Nephron progenitor cell (in vitro differentiated cells): ENCODE results near the gene CDC73.
"Not testable (repeated sequence)": the region's sequence is repeated elsewhere in the genome, so short reads cannot be mapped to it uniquely, and the experiment has no call there.

Source experiments
- DNase-seq: peaks from one replicate; pipeline ENCODE4 v3.0.0; 2021
- H3K27ac Mint-ChIP-seq: 2 replicates; pipeline ENCODE4 v1.8.0; 2021; ENCODE audit warnings: mild to moderate bottlenecking, moderate library complexity, mixed read lengths
- H3K27me3 Mint-ChIP-seq: 2 replicates; pipeline ENCODE4 v1.8.0; 2021; ENCODE audit warnings: mild to moderate bottlenecking, low read depth, mixed read lengths; ENCODE audit not compliant: poor library complexity
- H3K36me3 Mint-ChIP-seq: 2 replicates; pipeline ENCODE4 v1.8.0; 2021; ENCODE audit warnings: low read depth, mixed read lengths
- H3K4me1 Mint-ChIP-seq: 2 replicates; pipeline ENCODE4 v1.8.0; 2021; ENCODE audit warnings: mixed read lengths
- H3K4me3 Mint-ChIP-seq: 2 replicates; pipeline ENCODE4 v1.8.0; 2021; ENCODE audit warnings: mild to moderate bottlenecking, moderate library complexity, mixed read lengths
- H3K9me3 Mint-ChIP-seq: 2 replicates; pipeline ENCODE4 v1.8.0; 2021; ENCODE audit warnings: mild to moderate bottlenecking, moderate library complexity, mixed read lengths
- TF ChIP-seq, protein P1 (sequence below): fragments of 200-600 bp; sonication (generic); IDR thresholded peaks from 2 replicates; pipeline ENCODE4 v1.5.0; 2021; ENCODE audit warnings: antibody characterized with exemption

CDC73 gene

GRCh38 chr1:193281894-193282293, 160.1 kb downstream of the CDC73 start:
- no peak for DNase-seq
- Mint-ChIP-seq H3K27ac (no peak overlapping the region), H3K27me3 (no peaks in the 10 kb centered on the region), H3K4me3 (no peak overlapping the region), H3K36me3 (peaks cover 5% of the 10 kb centered on the region), H3K9me3 (peaks cover 5% of the 10 kb centered on the region), H3K4me1 (no peaks in the 10 kb centered on the region)
- TF ChIP-seq, protein P1, sequence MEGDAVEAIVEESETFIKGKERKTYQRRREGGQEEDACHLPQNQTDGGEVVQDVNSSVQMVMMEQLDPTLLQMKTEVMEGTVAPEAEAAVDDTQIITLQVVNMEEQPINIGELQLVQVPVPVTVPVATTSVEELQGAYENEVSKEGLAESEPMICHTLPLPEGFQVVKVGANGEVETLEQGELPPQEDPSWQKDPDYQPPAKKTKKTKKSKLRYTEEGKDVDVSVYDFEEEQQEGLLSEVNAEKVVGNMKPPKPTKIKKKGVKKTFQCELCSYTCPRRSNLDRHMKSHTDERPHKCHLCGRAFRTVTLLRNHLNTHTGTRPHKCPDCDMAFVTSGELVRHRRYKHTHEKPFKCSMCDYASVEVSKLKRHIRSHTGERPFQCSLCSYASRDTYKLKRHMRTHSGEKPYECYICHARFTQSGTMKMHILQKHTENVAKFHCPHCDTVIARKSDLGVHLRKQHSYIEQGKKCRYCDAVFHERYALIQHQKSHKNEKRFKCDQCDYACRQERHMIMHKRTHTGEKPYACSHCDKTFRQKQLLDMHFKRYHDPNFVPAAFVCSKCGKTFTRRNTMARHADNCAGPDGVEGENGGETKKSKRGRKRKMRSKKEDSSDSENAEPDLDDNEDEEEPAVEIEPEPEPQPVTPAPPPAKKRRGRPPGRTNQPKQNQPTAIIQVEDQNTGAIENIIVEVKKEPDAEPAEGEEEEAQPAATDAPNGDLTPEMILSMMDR, result no peak

- peaks cover 5% of the 10 kb centered on the region for H3K9me3 Mint-ChIP-seq
- no peaks in the 10 kb centered on the region for H3K27me3 Mint-ChIP-seq
- no peak for DNase-seq
- no peaks in the 10 kb centered on the region for H3K4me1 Mint-ChIP-seq
- H3K4me3 Mint-ChIP-seq, result no peak overlapping the region
- TF ChIP-seq, protein P1, result no peak
- peaks cover 5% of the 10 kb centered on the region for H3K36me3 Mint-ChIP-seq
- H3K27ac Mint-ChIP-seq, result no peak overlapping the region
Measured at GRCh38 chr1:193283016-193283415, 161.2 kb downstream of the CDC73 start.

GRCh38 chr1:193284219-193284618, 162.4 kb downstream of the CDC73 start:
- H3K4me1 Mint-ChIP-seq, result no peaks in the 10 kb centered on the region
- H3K4me3 Mint-ChIP-seq, result no peak overlapping the region
- no peaks in the 10 kb centered on the region for H3K27me3 Mint-ChIP-seq
- DNase-seq, result no peak
- TF ChIP-seq, protein P1, result no peak
- peaks cover 5% of the 10 kb centered on the region for H3K9me3 Mint-ChIP-seq
- H3K27ac Mint-ChIP-seq, result no peak overlapping the region
- H3K36me3 Mint-ChIP-seq, result peaks cover 5% of the 10 kb centered on the region

GRCh38 chr1:193285641-193286040, 163.8 kb downstream of the CDC73 start:
- TF ChIP-seq, protein P1, result no peak
- H3K4me1 Mint-ChIP-seq, result no peaks in the 10 kb centered on the region

GRCh38 chr1:193288548-193289080, 166.8 kb downstream of the CDC73 start:
- not testable (repeated sequence) for DNase-seq, H3K27me3 Mint-ChIP-seq, H3K27ac Mint-ChIP-seq, H3K9me3 Mint-ChIP-seq, H3K4me1 Mint-ChIP-seq, H3K4me3 Mint-ChIP-seq, H3K36me3 Mint-ChIP-seq

More at GRCh38 chr1:193285641-193286040, 163.8 kb downstream of the CDC73 start:
- H3K4me3 Mint-ChIP-seq, result no peak overlapping the region
- H3K36me3 Mint-ChIP-seq, result peaks cover 5% of the 10 kb centered on the region
- no peak for DNase-seq
- H3K9me3 Mint-ChIP-seq, result peaks cover 5% of the 10 kb centered on the region
- H3K27ac Mint-ChIP-seq, result no peak overlapping the region
- no peaks in the 10 kb centered on the region for H3K27me3 Mint-ChIP-seq

GRCh38 chr1:193293726-193294125, 171.9 kb downstream of the CDC73 start:
- Mint-ChIP-seq H3K27ac (no peak overlapping the region), H3K9me3 (peaks cover 11% of the 10 kb centered on the region), H3K4me1 (no peaks in the 10 kb centered on the region), H3K36me3 (peaks cover 5% of the 10 kb centered on the region), H3K27me3 (no peaks in the 10 kb centered on the region), H3K4me3 (no peak overlapping the region)
- no peak for DNase-seq
- TF ChIP-seq, protein P1, result no peak
